Central memory CD8-positive, alpha-beta T cell (primary cell): Measurements from ENCODE around the gene FBXO38.
"Not testable (repeated sequence)": the region's sequence is repeated elsewhere in the genome, so short reads cannot be mapped to it uniquely, and the experiment has no call there.

Experiments used
- ATAC-seq: fragments of 150-1000 bp; cut with Tn5 transposase; replicated peaks from 2 replicates; pipeline ENCODE4 v1.10.0; 2022; ENCODE audit warnings: mild to moderate bottlenecking, moderate FRiP score, moderate number of reproducible peaks; ENCODE audit not compliant: poor library complexity, severe bottlenecking; ENCODE audit errors: extremely low read depth
- DNase-seq, 2 donors: peaks; one replicate each; pipeline ENCODE4 v3.0.0; 2021; ENCODE audit warnings: low spot score in 2 of 2
- H3K27ac Mint-ChIP-seq: one replicate; pipeline ENCODE4 v1.8.0; 2022; ENCODE audit warnings: low read depth, mild to moderate bottlenecking, moderate library complexity, mixed read lengths
- H3K27me3 Mint-ChIP-seq: one replicate; pipeline ENCODE4 v1.8.0; 2022; ENCODE audit warnings: mixed read lengths
- H3K36me3 Mint-ChIP-seq: one replicate; pipeline ENCODE4 v1.8.0; 2022; ENCODE audit warnings: mild to moderate bottlenecking, moderate library complexity, mixed read lengths; ENCODE audit not compliant: insufficient read depth
- H3K4me1 Mint-ChIP-seq: one replicate; pipeline ENCODE4 v1.8.0; 2022; ENCODE audit warnings: mixed read lengths
- H3K4me3 Mint-ChIP-seq: one replicate; pipeline ENCODE4 v1.8.0; 2022; ENCODE audit warnings: mild to moderate bottlenecking, moderate library complexity, mixed read lengths
- H3K9me3 Mint-ChIP-seq: one replicate; pipeline ENCODE4 v1.8.0; 2022; ENCODE audit warnings: mixed read lengths

FBXO38 gene

DNA sequence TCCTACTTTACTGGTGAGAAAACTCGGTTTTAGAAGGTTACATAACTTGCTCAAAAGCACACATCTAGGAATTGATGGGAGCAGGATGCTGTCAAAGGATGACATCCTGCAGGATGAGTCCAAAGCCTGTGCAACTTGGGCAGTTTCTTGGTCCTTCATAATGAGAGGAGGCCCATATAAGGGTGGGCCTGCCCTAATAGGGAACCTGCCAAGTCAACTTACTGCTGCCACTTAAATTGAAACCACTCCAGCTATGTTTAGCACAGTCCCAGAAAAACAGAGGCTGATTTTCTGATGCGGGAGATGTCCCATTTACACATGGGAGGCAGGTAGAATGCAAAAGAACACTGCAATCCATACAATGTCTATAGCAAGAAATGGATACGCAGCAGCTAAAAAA, 61.8 kb downstream of the FBXO38 start:
- DNase-seq (no peak), ATAC-seq (no peak)
- no peaks in the 10 kb centered on the region for H3K27me3 Mint-ChIP-seq
- peaks cover 17% of the 10 kb centered on the region for H3K36me3 Mint-ChIP-seq
- H3K27ac Mint-ChIP-seq: no peak overlapping the region
- H3K4me1 Mint-ChIP-seq: no peaks in the 10 kb centered on the region
- no peaks in the 10 kb centered on the region for H3K9me3 Mint-ChIP-seq
- H3K4me3 Mint-ChIP-seq: no peak overlapping the region

GRCh38 chr5:148446611-148447010, 62.9 kb downstream of the FBXO38 start:
- DNase-seq: no peak
- H3K27ac Mint-ChIP-seq: no peak overlapping the region

DNA sequence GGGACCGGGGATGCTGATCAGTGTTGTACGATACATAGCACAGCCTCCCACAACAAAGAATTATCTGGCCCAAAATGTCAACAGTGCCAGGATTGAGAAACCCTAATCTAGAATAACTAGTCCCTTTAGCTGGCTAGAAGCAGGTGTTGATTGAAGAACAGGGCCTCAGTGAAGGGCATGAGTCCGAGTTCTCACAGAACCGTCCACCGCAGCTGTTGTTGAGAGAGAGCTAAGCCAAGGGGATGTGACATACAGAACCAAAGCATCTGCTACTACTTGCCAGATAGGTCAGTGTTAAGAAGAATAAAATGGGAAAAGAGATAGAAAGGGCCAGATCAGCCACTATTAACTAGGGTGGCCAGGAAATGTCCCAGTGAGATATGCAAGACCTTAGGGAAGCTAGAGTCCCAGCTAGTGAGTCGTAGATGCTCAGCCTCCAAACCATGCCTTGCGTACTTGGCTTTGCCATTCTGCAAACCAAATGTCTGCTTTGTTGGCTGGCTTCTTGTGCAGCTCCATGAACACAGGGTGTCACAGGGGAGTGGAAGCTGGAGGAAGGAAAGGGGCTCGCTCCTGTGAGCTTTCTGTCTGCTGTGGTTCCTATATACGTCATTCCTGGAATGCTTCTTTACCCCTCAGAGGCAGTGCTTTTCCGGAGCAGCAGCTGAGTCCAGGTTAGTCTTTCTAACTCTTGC, 68.9 kb downstream of the FBXO38 start:
- H3K27me3 Mint-ChIP-seq: no peaks in the 10 kb centered on the region
- no peak overlapping the region for H3K4me3 Mint-ChIP-seq
- DNase-seq (no peak), ATAC-seq (no peak)
- H3K4me1 Mint-ChIP-seq: no peaks in the 10 kb centered on the region
- H3K9me3 Mint-ChIP-seq: no peaks in the 10 kb centered on the region
- H3K27ac Mint-ChIP-seq: no peak overlapping the region
- H3K36me3 Mint-ChIP-seq: no peaks in the 10 kb centered on the region

More at GRCh38 chr5:148446611-148447010, 62.9 kb downstream of the FBXO38 start:
- Mint-ChIP-seq H3K4me3 (no peak overlapping the region), H3K9me3 (no peaks in the 10 kb centered on the region), H3K27me3 (no peaks in the 10 kb centered on the region), H3K36me3 (peaks cover 10% of the 10 kb centered on the region), H3K4me1 (no peaks in the 10 kb centered on the region)
- no peak for ATAC-seq

DNA sequence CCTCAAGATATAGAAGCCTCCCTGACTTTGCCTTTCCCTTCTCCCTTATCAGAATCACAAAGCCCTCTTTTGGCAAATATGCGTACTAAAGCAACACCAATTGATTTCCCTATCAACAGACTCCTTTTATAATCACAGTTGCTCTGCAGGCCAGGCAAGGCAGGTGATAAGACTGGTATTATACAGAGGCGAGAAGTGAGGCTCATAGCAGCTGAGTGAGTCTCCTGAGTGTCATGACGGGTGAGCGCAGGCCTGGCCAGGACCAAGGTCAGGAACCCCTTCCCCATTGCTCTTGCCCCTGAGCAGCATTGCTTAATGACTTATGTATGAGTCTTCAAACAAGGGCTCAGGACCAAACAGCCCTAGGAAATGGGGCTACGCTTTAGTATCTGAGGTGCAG, 70.8 kb downstream of the FBXO38 start:
- no peak overlapping the region for H3K27ac Mint-ChIP-seq
- no peak for DNase-seq
- no peaks in the 10 kb centered on the region for H3K4me1 Mint-ChIP-seq
- ATAC-seq: no peak
- H3K9me3 Mint-ChIP-seq: no peaks in the 10 kb centered on the region
- H3K36me3 Mint-ChIP-seq: no peaks in the 10 kb centered on the region
- H3K27me3 Mint-ChIP-seq: peaks cover 16% of the 10 kb centered on the region
- H3K4me3 Mint-ChIP-seq: no peak overlapping the region

GRCh38 chr5:148455185-148455584, 71.4 kb downstream of the FBXO38 start:
- no peaks in the 10 kb centered on the region for H3K9me3 Mint-ChIP-seq
- DNase-seq (no peak), ATAC-seq (no peak)
- H3K36me3 Mint-ChIP-seq: no peaks in the 10 kb centered on the region
- H3K27ac Mint-ChIP-seq: no peak overlapping the region
- no peaks in the 10 kb centered on the region for H3K4me1 Mint-ChIP-seq
- H3K27me3 Mint-ChIP-seq: peaks cover 22% of the 10 kb centered on the region
- H3K4me3 Mint-ChIP-seq: no peak overlapping the region

DNA sequence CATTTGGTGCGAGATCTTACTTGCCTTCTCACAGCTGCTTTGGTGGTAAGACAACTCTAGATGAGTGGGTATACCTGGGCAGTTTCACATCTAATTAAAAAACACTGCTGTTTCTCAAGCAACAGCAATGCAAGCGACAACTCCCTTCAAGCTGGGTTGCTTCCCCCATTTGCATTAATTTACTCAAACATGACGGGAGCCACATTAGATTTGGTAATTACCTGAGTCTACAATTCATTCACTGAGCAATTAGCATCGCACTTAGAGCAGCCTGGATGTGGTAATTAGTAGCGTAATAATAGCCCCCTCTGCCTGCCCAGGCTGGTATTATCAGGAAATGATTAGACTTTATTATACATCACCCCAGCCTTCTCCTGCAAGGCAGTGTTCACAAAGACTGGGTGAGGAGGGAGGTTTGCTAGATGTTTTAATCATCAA, 73.4 kb downstream of the FBXO38 start:
- Mint-ChIP-seq H3K27ac (no peak overlapping the region), H3K9me3 (no peaks in the 10 kb centered on the region), H3K4me1 (no peaks in the 10 kb centered on the region), H3K27me3 (peaks cover 39% of the 10 kb centered on the region), H3K4me3 (no peak overlapping the region), H3K36me3 (no peaks in the 10 kb centered on the region)
- ATAC-seq: peak; percentile 90
- no peak for DNase-seq

DNA sequence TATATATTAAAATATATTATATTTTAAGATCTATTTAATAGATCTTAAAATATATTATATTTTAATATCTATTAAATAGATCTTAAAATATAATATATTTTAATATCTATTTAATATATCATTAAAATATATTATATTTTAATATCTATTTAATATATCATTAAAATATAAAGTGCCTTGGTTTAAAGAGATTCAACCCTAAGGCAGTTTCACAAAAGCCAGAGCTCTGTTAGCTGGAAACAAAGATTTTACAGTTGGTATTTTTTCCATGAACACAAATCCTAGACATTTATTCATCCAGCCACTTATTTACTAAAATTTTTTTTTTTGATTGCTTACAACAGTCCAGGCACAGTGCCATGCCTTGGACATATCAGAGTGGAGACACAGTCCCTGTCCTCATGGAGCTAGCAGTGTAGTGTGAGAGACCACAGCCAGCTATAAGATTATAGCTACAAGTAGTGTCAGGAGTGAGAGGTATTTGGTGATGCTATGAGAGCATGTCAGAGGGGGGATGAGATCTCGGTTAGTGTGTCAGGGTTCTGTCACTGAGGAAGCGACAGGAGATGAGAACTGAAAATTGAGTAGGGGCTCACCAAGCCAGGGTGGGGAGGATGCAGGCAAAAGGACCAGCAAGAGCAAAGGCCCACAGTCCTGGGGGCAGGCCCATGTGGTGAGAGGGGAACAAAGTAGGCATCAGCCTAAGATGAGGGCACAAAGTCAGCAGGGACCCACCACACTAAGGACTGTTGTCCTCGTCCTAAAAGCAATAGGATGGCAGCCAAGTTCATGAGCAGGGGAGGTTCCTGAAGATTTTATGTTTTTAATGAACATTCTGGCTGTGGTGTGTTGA, 74.5 kb downstream of the FBXO38 start:
- no peak overlapping the region for H3K4me3 Mint-ChIP-seq
- DNase-seq (no peak), ATAC-seq (no peak)
- H3K27me3 Mint-ChIP-seq: peaks cover 42% of the 10 kb centered on the region
- H3K4me1 Mint-ChIP-seq: no peaks in the 10 kb centered on the region
- no peak overlapping the region for H3K27ac Mint-ChIP-seq
- H3K9me3 Mint-ChIP-seq: no peaks in the 10 kb centered on the region
- no peaks in the 10 kb centered on the region for H3K36me3 Mint-ChIP-seq

DNA sequence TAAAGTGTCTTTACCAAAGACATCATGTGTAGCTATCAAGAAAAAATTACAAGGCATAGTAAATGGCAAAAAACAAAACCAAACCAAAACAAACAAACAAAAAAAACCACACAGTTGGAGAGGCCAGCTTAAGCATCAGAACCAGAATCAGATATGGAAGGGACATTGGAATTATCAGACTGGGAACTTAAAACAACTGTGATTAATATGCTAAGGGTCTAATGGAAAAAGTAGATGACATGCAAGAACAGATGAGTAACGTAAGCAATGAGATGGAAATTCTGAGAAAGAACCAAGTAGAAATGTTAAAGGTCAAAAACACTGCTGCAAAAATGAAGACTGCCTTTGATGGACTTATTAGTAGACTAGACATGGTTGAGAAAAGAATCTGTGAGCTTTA, 75.9 kb downstream of the FBXO38 start:
- Mint-ChIP-seq H3K4me1 (no peaks in the 10 kb centered on the region), H3K4me3 (no peak overlapping the region), H3K27me3 (peaks cover 43% of the 10 kb centered on the region), H3K9me3 (no peaks in the 10 kb centered on the region), H3K27ac (no peak overlapping the region), H3K36me3 (no peaks in the 10 kb centered on the region)
- no peak for DNase-seq
- ATAC-seq: no peak

DNA sequence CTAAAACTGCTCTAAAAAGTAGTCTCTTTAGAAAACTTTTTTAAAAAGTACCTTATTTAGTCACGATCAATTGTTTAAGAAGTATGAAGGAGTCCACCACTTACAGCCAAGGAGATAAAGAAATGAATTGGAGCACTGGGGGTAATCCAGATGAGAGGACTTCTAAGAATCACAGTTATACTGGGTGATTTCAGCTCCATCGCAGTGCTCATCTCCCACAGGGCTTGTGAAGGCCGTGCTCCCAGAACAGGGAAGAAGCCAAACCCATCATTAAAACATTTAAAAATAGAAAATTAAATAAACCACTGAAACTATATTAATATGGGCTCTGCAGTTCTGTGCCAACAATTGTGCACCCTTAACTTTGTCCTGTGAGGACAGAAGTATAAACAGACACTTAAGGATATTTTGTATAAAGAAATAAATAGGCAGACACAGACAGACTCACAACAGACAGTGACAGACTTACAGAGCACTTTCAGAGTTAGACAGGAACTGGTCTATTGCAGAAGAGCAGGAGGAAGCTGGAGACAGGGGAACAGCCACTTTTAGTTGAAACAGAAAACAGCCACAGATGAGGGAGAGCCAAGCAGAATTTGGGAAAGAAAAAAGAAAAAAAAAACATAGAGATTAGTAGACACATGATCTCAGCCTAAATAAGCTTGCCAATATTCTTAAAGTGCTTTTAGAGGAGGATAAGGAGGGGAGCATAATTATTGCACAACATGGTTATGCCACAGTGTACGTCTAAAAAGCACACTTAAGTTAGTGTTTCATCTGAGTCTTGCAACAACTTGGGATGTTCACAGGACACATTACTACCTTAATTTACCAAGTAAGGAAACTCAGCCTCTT, 81.8 kb downstream of the FBXO38 start:
- ATAC-seq: no peak
- Mint-ChIP-seq H3K4me3 (no peak overlapping the region), H3K4me1 (no peaks in the 10 kb centered on the region), H3K27me3 (peaks cover 32% of the 10 kb centered on the region), H3K9me3 (no peaks in the 10 kb centered on the region), H3K27ac (no peak overlapping the region), H3K36me3 (no peaks in the 10 kb centered on the region)
- DNase-seq: no peak

- Mint-ChIP-seq H3K9me3 (no peaks in the 10 kb centered on the region), H3K36me3 (no peaks in the 10 kb centered on the region), H3K4me3 (no peak overlapping the region), H3K27me3 (peaks cover 29% of the 10 kb centered on the region), H3K4me1 (no peaks in the 10 kb centered on the region), H3K27ac (no peak overlapping the region)
- ATAC-seq: no peak
- no peak for DNase-seq
Observed at GRCh38 chr5:148466236-148466580, 82.5 kb downstream of the FBXO38 start.

GRCh38 chr5:148467958-148468357, 84.2 kb downstream of the FBXO38 start:
- H3K9me3 Mint-ChIP-seq: no peaks in the 10 kb centered on the region
- no peak overlapping the region for H3K4me3 Mint-ChIP-seq
- H3K4me1 Mint-ChIP-seq: no peaks in the 10 kb centered on the region
- ATAC-seq: no peak
- DNase-seq: no peak
- no peaks in the 10 kb centered on the region for H3K36me3 Mint-ChIP-seq
- no peak overlapping the region for H3K27ac Mint-ChIP-seq
- peaks cover 16% of the 10 kb centered on the region for H3K27me3 Mint-ChIP-seq

DNA sequence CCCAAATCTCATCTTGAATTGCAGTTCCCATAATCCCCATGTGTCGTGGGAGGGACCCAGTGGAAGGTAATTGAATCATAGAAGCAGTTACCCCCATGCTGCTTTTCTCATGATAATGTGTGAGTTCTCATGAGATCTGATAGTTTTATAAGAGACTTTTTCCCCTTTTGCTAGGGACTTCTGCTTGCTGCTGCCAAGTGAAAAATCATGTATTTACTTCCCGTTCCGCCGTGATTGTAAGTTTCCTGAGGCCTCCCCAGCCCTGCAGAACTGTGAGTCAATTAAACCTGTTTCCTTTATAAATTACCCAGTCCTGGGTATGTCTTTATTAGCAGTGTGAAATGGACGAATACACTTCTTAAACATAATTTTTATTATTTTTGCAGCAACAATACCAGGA, 85.0 kb downstream of the FBXO38 start:
- DNase-seq, H3K27ac Mint-ChIP-seq, ATAC-seq, H3K4me1 Mint-ChIP-seq, H3K36me3 Mint-ChIP-seq, H3K4me3 Mint-ChIP-seq, H3K9me3 Mint-ChIP-seq: not testable (repeated sequence)
- H3K27me3 Mint-ChIP-seq: peaks cover 16% of the 10 kb centered on the region
